NCI-H146 treated with DMSO at 0.1 percent for 48 hours (cell line): ENCODE measurements around the gene CUL4B.
"Not testable (repeated sequence)": the region's sequence is repeated elsewhere in the genome, so short reads cannot be mapped to it uniquely, and the experiment has no call there.

ENCODE experiments used
- DNase-seq: peaks from one replicate; lab custom pipeline; 2025; ENCODE audit not compliant: unreplicated experiment; lab: John Stamatoyannopoulos, UW

CUL4B gene

DNA sequence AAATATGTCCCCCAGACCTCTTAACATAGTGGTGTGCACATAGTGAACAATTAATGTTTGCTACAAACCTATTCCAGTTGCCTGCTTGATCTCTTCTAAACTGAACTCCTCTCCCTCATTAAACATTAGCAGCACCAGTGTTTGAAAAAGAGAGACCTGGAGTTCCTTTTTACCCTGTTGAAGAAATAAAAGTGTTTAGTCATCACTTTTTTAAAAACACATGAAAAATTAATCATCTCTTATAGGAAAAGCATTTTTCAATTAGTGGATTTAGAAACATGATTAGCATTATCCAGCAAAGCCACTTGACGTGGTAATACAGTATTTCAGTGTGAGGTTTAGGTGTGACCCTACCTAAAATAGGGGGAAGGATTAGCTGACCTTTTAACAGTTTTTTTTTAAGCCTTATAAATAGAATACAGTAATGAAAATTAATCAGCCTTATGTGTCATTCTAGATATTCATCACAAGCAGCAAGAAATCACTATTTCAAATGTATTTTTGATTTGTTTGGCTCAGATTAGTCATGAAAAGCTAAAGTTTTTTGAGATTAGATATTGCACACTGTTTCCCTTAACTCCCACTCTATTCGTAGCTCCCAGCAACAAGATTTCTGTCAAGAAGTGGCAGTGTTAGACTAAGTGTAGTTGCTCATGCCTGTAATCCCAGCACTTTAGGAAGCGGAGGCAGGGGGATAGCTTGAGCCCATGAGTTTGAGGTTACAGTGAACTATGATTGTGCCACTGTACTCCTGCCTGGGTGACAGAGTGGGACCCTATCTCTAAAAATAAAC lies 26.2 kb downstream of the CUL4B start:
- no peak for DNase-seq

DNA sequence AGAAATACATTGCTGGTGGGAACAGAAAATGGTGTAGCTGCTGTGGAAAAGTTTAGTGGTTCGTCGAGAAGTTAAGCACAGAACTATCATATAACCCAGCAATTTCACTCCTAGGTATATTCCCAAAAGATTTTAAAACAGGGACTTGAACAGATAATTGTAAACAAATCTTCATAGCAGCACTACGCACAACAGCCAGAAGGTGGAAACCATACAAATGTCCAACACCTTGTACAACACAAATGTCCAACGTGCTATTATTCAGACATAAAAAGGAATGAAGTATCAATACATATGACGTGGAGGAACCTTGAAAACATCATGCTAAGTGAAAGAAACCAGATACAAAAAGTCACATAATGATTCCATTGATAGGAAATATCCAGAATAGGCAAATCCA lies 37.9 kb downstream of the CUL4B start:
- DNase-seq, result no peak

DNA sequence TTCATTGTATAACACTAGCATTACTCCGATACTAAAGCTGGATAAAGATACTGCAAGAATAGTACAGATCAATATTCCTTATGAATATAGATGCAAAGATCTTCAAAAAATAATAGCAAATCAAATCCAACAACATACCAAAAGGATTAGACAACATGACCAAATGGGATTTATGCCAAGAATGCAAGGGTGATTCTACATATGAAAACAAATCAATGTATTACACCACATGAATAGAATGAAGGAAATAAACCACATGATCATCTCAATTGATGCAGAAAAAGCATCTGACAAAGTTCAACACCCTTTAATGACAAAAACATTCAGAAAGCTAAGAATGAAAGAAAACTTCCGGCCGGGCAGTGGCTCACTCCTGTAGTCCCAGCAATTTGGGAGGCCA lies 42.8 kb downstream of the CUL4B start:
- no peak for DNase-seq

- DNase-seq, result no peak
Measured at GRCh38 chrX:120514236-120514635, 46.5 kb downstream of the CUL4B start.

DNA sequence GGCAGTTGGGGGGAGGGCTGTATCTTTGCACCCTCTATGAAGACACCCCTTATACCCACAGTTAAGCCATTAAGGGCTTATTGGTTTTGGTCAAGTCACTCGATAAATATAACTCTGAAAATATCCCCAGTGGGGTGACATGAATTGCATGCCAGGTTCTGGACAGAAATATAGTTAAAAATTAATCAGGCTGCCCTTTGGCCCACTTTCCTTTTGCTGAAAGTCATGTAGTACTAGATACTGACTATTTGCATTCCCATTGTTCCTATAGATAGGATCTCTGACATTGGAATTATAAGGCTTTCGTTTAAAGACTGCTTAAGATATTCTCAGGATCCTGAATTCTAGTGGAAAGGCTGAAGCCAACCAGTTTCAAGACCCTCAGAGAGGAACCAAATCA lies 48.1 kb downstream of the CUL4B start:
- no peak for DNase-seq

GRCh38 chrX:120512222-120512621 lies 48.5 kb downstream of the CUL4B start:
- no peak for DNase-seq

DNA sequence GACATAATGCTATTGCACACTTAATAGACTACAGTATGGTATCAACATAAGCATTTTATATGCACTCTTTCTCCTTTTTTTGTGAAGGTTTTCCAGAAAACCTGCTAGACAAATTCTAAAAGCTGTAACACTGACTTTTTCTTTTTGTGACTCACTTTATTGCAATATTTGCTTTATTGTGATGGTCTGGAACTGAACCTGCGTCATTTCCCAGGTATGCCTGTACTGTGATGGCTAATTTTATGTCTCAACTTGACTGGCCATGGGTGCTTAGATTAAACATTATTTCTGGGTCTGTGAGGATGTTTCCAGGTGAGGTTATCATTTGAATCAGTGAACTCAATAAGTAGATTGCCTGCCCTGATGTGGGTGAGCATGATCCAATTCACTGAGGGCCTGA lies 56.2 kb downstream of the CUL4B start:
- no peak for DNase-seq

DNA sequence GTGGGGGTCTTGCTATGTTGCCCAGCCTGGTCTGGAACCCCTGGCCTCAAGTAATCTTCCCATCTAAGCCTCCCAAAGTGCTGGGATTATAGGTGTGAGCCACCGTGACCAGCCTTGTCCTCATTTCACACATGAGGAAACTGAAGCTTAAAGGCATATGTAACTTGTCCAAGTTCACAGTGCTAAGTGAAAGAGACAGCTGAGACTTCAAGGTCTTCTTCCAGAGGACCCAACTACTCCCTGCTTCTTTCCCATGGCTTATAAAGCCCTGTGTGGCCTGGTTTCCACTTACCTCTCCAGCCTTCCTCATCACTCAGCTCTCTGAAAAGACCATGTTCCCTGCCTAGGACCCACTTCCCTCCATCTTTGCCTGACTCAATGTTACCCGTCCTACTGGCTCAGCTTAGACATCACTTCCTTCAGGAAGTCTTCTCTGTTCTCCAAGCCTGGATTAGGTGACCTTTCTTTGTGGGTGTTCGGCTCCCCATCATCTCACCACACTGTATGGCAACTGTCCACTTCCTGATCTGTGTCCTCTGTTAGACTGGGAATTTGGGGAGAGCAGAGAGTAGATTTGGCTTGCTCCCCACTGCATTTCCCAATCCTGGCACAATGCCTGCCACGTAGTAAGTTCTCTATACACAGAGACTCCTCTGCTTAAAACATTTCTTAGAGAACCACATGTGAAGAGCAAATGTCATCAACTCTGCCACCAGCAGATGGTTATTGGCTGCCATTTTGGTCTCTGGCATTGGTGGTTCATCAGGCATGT lies 61.3 kb downstream of the CUL4B start:
- DNase-seq, result no peak

DNA sequence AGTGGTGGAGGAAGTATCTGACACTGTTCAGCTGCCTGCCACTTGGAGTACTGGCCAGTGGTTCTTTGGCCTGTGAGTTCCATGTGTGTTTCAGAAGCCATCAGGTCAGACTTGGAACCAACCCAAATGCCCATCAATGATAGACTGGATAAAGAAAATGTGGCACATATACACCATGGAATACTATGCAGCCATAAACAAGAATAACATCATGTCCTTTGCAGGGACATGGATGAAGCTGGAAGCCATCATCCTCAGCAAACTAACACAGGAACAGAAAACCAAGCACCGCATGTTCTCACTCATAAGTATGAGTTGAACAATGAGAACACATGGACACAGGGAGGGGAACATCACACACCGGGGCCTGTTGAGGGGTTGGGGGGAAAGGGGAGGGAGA lies 70.6 kb downstream of the CUL4B start:
- not testable (repeated sequence) for DNase-seq

DNA sequence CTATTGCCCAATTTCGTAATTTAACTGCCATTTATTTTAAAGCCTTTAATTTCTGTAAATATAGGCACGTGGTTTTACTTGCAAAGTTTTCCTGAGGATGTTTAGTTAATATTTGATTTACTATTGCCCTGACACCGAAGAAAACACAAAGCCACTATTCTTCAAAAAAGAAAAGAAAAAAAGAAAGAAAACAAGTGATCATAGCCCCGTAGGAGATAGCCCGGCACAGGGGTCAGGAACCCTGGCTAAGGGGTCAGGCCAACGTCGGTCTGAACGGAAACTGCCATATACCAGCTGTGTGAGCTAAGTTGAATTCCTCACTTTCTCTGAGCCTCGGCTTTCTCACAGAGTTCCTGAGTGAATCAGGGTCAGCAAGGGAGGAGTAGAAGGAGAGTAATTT lies 74.0 kb downstream of the CUL4B start:
- DNase-seq, result no peak

- peak; percentile 86 for DNase-seq
Measured at GRCh38 chrX:120485638-120486520, 74.9 kb downstream of the CUL4B start.

- DNase-seq, result no peak
Measured at GRCh38 chrX:120485315-120485637, 75.5 kb downstream of the CUL4B start.

DNA sequence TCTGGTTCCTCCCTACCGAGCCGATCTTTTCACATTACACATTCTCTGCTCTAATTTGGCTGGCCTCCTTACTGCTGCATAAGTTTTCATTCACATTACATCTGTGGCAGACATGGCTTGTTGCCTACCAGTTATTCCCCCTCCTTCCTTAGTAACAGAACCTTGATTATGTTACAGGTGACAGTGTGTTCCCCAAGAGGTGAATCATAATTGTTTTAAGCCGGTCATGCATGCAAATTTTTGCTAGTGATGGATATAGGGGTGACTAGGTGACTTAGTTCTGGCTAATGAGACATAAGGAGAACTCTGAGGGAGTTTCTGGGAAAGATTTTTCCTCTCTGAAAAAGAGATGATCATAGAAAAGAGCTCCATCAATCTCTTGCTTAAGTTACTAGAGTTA lies 83.3 kb downstream of the CUL4B start:
- DNase-seq, result no peak

- DNase-seq, result no peak
Measured at GRCh38 chrX:120476714-120477113, 84.0 kb downstream of the CUL4B start.

DNA sequence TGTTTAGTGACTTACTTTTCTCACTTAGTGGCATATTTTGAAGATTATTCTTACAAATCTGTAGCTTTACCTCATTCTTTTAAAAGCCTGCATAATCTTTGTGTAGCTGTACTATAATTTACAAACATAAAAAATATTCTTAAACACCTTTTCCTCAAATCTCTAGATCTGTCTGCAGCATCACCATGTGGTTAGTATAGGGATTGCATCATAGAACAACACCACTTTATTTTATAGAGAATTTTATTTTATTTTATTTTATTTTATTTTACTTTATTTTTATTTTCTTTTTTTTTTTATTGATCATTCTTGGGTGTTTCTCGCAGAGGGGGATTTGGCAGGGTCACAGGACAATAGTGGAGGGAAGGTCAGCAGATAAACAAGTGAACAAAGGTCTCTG lies 85.3 kb downstream of the CUL4B start:
- not testable (repeated sequence) for DNase-seq
